HG03025 (cell line): ENCODE measurements around the gene PEMT.

Experiments
- ATAC-seq: cut with Tn5 transposase; IDR thresholded peaks from one replicate; pipeline ENCODE4 v1.9.1; 2021; ENCODE audit warnings: mild to moderate bottlenecking, moderate library complexity; ENCODE audit not compliant: unreplicated experiment, low FRiP score

Gene PEMT

DNA sequence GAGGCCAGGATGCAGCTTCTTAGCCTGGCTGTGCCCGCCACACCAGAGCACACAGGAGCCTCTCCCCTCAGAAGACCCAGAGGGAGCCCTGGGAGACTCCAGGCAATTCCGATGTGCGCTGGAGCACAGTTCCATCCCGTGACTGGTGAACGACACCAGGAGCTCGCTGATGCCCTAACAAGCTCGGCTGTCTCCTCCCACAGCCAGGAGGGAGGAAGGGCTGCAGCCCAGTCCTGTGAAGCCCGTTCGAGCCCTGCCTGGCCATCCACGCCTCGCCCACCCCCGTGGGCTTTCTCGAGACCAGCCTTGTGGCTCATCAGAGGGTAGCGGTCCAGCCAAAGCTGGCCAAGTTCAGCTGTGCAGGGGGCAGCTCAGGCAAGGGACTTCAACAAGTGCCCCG, 73.5 kb downstream of the PEMT start:
- ATAC-seq: no peak

DNA sequence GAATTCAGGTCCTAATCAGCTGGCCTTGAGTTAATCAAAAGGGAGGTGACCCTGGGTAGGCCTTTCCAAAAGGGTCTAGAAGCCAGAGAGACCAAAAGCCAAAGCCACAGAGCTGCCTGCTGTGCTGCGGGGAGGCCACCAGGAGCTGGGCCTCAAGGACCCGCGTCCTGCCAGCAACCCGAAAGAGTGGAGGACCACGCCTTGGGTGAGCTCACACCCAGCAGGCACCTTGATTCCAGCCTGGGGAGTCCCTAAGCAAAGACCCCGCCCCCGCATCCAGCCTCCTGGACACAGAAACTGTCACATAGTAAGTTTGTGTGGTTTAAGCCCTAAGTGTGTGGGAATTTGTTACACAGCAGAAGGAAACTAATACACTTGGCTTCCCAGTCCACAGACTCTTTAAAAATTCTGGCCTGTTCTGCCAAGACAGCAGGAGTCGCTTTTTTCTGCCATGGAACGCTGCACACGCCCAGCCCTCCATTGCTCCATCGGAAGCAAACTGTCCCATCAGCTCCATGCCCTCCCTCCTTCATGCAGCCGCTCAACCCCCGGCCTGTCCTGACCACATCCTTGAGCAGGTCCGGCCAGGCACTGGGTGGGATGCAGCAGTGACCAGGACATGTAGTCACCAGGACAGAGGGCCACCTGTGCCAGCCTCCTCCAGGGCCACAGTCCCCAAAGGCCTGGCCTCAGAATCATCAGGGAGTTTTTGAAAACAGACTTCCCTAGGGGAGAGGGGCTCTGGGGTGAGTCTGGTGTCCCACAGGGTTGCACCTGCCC, 74.4 kb downstream of the PEMT start:
- ATAC-seq: no peak

DNA sequence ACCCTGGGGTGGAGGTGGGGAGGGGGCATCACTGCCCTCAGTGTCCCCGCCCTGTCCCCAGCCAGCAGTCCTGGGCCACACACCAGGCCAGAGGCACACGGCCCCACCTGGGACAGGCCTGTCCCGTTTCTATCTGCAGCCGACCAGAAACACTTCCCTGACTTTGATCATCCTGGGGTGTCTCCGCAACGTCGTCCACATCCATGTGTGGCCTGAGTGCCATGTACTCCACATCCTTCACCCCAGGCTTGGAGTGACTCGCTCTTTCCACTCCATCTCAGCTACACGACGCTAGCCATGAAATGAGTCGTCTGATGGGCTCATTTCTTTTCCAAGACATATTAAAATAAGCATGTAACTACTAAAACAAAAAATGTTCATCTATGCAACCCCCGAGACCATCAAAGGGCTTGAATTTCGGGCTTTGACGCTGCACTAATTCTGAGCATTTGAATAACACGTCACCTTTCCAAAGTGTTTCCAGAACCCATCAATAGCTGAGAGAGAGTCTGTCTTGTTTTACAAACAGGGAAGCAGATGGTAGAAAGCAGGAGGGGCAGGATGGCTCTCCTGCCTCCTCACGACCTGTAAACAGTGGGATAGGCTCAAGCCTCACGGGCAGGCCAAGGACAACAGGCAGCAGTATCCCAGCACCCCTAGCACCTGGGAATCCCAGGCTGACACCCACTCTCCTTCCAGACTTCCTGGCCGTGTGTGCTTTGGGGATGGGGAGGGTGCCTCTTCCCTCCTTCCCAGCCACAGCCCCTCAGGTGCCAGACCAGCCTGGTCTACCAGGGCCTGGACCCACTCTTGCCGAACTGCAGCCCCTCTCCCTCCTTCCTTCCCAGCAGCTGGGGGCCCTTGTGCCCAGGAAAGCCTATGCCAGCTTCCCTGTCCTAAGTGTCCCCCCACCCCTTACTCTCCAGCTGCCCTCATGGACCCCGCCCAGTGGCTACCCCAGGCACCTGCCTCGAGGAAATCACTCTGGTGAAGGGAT, 75.3 kb downstream of the PEMT start:
- no peak for ATAC-seq

DNA sequence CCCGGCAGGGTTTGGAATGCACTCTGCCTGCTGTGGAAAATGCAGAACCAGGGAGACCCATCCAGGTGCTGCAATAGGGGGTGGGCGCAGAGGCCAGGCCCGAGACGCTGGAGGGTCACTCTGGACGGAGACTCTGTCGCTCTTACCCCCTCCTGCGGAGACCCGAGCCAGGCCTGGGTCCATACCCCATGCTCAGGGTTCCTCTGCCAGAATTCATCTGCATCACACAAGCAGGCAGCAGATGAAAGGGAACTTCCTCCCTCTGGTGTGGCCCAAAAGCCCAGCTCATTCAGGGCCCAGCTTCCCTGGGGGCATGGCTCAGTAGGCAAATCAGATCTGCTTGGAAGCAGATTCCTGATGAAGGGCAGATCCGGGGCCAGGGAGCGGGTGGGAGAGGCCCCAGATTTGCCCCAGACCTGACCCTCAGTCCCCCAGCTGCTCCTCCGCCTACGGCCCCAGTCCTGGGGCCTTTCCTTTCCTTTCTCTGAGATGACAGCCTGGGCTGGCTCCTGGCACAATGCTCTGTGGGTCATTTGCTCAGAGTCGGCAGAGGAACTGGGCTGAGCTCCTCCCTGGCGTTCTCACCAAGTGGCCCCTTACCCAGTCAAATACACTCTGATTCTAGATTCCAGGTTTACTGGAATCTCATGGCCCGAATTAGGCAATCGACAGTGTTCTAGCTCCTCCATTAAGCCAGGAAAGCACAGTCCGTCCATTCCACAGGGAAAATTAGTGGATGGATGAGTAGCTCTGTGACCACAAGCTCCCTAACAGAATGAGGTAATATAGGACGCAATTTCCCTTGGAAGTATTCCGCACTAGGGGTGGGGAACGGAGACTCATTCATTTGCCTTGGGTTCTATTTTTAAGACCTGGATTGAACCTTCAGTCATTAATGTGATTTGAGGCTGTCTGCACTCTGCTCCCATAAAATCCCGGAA, 76.2 kb downstream of the PEMT start:
- ATAC-seq: no peak

DNA sequence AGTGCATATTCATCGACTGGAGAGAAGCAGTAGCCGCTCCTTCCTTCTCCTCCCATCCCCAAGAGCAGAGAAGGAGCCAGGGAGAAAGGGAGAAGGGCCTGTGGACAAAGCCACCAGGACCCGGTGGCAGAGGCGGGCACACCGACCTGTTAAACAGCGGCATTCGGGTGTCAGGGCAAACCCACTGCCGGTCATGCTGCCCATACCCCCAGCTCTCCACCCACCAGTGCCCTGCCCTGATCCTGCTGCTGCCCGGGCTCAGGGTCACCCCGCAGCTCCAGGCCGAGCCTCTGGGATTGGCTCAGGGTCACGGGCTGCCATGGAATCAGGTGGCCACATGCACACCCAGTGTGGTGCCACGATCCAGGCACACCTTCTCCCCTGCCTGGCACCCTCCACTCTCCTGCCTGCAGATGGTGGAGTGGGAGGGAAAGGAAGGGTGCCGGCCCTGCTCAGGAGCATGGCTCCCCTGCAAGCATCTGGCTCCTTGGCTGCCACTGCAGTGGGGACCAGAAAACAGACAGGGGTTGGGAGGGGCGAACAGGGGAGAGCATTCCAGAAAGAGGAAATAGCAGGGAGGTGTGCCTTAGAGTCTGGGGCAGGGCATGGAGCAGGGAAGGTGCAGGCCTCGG, 77.0 kb downstream of the PEMT start:
- no peak for ATAC-seq

DNA sequence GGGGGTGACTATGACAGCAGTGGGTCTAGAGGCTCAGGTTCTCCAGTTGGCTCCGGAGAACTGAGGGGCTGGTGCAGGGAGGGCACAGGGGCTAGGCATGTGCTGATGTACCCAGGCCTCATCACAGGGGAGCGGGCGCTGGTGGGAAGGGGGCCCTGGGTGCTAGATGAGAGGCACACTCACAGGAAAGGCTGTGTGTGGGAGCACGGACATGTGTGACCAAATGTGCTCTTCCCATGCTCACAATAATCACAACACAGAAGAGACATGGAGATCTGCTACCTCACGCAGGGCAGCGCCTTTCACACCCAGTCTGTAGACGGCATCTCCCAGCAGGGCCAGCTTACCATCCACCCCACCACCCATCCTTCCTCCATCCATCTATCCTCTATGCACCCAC, 77.9 kb downstream of the PEMT start:
- no peak for ATAC-seq

DNA sequence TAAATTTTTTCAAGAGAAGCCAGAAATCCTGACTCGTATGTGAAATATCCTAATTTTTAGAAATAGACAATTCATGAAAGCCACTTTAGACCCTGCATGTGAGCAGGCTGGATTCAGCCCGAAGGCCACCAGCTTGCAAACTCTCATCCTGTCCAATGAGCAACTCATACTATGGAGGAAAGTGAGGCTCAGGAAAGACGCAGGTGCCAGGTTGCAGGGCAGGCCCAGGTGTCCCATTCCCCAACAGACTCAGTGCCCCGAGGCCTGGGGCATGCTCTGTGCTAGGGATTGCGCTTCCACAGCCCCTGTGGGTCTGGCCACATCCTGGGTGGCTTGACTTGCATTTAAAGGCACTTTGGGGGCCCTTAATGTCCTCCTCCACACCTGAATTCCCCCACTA, 78.6 kb downstream of the PEMT start:
- ATAC-seq: no peak

DNA sequence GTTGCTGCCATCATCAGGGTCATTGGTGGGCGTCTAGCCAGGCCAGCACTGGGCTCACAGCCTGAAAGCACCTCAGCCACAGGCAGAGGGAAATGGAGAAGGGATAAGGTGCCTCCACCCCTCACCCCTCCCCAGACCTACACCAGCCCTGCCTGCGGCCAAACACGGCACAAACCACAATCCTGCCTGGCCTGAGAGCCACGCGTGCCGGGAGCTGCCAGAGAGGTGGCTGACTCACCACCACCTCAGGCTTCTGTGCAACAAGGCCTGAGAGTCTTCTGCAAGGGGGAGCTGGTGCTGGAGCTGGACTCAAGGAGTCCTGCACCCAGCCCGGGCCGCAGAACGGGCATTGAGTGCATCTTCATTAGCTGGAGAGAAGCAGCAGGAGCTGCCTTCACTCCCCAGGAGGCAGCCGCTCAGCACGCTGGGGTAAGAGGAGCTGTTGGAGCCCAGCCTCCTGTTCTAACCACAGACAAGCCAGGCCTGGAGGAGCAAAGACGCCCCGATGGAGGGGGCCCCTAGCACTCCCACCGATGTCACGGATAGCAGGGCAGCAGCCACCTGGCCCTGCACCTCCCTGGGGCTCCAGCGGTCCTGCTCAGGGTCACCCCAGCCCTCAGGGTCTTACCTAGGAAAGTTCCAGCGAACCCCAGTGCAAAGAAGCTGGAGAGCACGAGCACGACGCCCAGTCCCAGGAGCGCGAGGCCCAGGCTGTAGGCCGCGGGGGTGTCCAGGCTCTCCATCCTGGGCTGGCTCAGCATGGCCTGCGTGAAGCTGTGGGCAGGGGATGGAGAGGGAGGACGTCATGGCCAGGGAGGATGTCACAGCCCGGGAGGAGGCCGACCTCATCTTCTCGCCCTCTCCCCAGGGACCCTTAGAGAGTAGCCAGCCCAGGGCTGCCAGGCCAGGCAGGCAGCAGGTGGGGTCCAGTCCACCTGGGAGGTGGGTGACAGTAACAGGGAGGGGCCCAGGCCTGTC, 79.3 kb downstream of the PEMT start:
- ATAC-seq: no peak

DNA sequence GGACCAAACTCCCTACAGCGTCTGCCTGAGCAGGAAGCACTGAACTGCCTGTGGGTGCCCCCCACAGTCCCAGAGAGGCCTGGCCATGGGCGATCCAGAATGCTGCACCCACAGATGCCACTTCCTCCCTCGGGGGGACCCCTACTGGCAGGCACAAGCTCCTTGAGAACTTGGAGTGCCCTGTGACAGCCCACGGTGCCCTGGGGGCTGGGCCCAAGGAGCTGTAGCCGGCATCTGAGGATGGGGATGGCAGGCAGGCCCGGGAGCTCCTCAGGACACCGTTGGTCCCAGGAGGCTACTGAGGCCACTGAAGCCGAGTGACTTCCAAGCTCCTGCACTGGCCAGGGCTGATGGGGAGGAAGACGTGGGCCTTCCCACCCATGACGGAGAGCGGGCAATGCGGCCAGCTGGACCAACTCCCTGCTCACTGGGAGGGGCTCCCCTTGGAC, 80.2 kb downstream of the PEMT start:
- ATAC-seq: no peak

DNA sequence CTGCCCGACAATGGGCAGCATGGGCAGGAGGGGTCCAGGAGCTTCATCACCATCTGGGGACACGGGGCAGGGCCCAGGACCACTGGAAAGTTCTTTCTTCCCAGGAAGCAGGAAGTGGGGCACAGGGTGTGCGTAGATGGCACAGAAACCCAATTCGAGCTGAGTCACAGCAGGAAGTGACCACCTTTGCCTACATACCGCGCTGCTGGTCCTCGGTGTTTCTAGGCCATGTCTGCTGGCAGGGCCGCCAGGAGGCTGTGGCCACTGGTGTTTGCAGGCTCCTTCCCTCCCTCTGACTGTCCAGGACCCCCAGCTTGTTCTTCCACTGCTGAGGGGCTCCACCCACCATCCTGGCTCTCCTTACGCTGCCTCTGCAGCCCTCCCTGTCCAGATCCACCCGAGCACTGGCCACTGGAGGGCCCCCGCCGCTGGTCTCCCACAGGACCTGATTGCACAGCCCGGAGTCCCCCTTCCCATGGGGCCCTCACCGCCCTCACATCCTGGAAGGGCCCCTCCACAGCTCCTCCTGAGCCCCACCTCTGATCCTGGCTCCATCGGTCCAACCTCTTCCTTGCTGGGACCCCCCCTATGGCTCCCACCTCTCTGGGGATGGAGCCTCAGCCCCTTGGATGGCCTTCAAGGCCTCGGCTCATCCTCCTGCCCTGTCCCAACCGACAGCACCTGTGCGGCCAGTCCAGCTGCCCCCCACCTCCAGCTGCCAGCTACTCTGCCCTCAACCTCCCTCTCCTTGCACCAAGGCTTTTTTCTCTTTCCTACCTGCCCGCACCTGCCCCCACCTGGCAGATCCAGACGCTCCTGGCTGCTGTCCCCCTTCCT, 80.8 kb downstream of the PEMT start:
- no peak for ATAC-seq

DNA sequence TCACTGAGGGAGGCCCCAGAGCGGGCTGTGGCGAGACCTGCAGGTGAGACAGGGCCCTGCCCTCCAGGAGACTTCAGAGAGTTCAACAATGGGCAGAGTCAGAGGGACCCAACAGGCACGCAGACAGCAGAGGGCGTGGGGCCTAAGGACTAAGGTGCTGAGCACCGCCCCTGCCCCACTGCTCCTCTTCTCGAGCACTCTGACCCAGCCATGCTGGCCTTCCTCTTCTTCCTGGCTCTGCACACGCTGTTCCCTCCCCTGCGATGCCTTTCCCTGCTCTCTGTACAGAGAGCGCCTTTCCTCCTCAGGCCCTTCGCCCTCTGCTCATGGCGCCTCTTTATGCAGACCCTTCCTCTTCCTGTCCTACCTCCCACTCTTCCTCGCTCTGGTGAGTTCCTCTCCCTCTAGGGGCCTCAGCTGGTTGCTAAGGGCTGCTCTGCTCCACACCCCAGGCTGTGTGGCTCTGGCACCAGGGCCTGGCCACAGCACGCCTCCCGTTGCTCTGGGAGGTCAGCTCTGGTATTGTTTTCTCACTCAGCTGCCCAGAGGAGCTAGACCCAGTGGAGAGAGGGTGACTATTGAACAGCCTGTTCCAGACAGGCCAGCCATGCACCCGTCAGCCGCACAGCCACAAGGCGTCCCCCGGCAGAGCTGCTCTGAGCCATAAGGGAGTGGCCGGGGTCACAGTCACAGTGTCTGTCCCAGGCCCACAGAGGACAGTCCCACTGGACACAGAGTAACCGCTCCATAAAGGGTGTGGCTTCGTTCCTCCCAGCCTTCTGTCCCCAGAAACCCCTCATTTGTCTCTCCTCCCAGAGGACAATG, 81.7 kb downstream of the PEMT start:
- no peak for ATAC-seq

DNA sequence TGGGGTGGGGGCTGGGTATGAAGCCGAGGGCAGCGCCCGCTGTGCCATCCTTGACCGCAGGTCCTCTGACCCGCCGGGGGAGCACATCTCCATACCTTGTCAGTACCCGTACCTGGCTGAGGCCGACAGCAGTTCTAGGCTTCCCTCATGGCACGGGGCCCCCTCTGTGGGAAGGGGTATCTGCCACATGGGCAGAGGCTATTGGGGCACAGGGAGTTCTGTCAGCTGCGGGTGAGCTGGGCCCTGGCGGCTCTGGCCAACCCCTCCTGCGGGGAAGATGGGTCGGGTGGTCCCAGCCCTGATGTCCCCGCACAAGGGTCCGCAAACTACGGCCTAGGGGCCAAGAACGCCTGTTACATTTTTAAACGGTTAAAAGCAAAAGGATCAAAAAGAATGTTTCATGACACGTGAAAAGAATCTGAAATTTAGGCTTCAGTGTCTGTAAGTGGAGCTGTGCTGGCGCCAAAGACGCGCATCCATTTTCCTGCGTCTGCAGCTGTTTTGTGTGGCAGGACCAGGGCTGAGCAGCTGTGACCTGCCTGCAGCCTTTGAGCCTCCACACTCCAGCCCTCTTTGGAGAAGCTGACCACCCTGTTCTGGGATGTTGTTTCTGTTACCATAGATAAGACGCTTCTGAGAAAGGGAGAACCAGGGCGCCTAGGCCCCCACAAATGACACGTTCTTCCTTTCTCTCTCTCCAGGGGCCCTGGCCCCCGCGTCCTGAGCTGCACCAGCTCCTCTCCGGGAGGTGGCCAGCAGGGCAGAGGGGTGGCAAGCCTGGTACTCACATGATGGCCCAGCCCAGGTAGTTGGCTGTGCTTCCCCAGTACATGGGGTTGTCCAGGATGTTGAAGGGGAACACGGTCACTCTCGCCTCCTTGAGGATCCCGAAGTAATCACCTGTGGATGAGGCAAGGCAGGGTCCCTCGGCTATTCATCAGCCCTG, 82.6 kb downstream of the PEMT start:
- ATAC-seq: no peak

DNA sequence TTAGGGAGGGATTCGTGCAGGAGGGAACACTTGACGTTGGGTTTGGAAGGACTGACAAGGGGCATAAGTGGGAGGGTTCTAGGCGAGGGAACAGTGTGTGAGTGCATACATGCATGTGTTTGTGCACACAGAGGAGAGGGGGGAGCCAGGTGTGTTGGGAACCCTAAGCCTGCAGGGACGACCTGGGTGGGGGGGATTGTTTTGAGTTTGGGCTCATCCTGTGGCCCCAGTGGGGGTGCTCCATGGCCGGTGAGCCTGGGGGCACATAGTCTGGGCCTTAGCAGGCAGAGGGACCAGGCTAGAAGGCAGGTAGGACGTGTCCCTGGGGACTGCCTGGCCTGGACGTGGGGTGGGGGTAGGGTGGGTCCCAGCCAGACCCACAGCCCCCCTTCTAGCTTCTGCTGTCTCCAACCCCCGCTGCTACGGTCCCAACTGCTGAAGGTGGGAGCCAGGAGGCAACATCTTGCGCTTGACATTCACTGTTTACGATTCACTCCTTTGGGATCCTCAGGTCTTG, 83.4 kb downstream of the PEMT start:
- ATAC-seq: no peak

DNA sequence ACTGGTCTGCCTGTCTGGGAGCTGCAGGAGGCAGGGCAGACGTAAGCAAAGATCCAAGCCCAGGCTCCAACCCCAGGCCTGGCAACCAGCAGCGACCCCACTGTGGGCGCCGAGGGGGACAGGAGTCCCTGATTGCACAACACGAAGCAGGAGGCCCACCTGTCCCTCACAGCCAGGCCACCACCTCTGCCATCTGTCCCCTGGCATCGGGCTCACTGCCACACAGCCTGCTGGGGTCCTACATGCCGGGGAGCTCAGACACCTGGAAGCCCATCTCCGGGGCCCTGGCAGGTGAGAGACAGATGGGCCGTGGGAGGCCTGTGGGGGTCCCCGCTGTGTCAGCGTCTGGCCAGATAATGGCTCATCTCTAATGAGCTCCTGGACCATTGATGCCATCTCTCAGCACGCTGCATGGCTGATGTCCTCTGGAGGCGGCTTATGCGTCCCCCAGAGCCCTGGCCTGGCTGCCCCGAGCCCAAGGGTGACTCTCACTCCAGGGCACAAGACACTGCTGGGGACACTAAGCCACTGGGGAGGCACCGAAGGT, 84.0 kb downstream of the PEMT start:
- ATAC-seq: no peak

DNA sequence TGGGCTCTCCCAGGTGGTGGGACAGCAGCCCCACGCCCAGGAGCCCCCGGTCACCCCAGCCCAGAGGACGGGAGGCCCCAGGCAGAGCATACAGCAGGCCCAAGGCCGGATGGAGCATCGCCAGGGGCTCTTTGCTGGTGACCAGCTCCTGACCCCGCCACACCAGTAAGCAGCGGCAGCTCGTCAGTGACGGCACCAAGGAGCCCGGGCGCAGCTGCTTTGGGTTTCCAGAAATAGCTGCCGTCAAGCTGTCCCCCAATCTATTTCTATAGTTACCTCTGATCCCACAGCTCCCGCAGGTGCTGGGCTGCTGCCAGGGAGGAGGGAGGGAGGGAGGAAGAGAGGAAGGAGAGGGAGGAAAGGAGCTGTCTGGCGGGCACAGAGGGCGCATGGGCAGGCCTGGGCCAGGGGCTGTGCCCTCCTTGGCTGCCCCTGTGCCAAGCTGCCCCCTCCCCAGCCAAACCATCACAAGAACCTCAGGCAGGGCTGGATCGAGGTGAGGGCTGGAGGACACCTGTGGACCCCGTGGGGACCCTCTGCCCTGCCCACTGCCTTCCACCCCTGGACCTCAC, 84.5 kb downstream of the PEMT start:
- no peak for ATAC-seq
